ENCODE data around the gene RBM4B. TPM values are rescaled to one million over a fixed set of nuclear protein-coding genes. Genes with fewer than 3 reads are reported as not detected.
A peak's percentile ranks its signal among the peaks of the same experiment; 100 is the strongest.

The RBM4B gene
- total and polyA plus RNA-seq, 4 donors: 7.1 to 13.8 (median 10.6) TPM

DNA sequence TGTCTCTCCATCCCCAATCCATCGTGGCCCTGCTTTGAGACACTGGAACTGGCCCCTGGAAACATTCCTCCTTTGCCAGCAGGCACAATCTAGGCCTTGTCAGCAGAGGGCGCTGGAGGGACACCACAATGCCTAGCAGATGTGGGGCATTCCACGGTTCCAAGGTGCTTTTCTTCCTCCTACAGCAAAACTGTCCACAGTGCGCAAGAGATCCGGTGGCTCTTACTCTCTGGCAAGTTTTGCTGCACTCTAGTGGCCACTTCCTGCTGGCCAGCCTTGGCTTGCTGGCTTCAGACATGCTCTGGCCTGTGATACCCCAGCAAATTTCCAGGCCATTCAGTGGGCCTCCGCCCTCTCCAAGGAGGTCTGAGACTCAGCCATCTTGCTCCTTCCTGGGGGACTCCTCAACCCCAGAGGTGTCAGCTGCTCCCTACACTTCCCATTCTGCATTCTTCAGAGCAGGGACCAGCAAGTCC lies 17.1 kb upstream of the RBM4B start:
- no peak overlapping the region for H3K4me3 ChIP-seq (ENCODE audit: low read depth in 1 of 3, low read length in 3 of 3)
- H3K4me1 ChIP-seq (ENCODE audit: control insufficient read depth in 4 of 4, insufficient read depth in 4 of 4, low read length in 3 of 4): no peaks in the 10 kb centered on the region
- H3K27ac ChIP-seq (ENCODE audit: low read depth in 1 of 2, low read length in 2 of 2): no peak overlapping the region
- H3K9me3 ChIP-seq (ENCODE audit: control insufficient read depth in 4 of 4, low read length in 3 of 4): no peaks in the 10 kb centered on the region
- peaks cover 17 to 77% (median 50%) of the 10 kb centered on the region in 4 donors for H3K36me3 ChIP-seq (ENCODE audit: control insufficient read depth in 4 of 4, insufficient read depth in 3 of 4, low read depth in 1 of 4, low read length in 3 of 4)
- WGBS: 20% methylated on average over 6 of the region's 6 CpGs
- TF ChIP-seq RAD21 (IDR thresholded peaks at IDR 0.05) (peak; percentile 98 to 99), GABPA (IDR thresholded peaks at IDR 0.05 in 1 of 2, conservative IDR thresholded peaks at IDR 0.05 in 1 of 2) (peak in 1 of 2 donors; percentile 33), NR2F2 (IDR thresholded peaks at IDR 0.05) (peak; percentile 71), RXRA (IDR thresholded peaks at IDR 0.05) (peak in 1 of 2 donors; percentile 79), JUND (IDR thresholded peaks at IDR 0.05) (peak in 1 of 2 donors; percentile 66), CTCF (IDR thresholded peaks at IDR 0.05; ENCODE audit: low read depth, low read length, missing input control) (peak; percentile 95), HNF4G (IDR thresholded peaks at IDR 0.05) (peak; percentile 29), TAF1 (conservative IDR thresholded peaks at IDR 0.05) (no peak), HNF4A (conservative IDR thresholded peaks at IDR 0.05) (peak; percentile 66 to 80), SP1 (IDR thresholded peaks at IDR 0.05) (peak; percentile 51)
- TF ChIP-seq, protein P1, sequence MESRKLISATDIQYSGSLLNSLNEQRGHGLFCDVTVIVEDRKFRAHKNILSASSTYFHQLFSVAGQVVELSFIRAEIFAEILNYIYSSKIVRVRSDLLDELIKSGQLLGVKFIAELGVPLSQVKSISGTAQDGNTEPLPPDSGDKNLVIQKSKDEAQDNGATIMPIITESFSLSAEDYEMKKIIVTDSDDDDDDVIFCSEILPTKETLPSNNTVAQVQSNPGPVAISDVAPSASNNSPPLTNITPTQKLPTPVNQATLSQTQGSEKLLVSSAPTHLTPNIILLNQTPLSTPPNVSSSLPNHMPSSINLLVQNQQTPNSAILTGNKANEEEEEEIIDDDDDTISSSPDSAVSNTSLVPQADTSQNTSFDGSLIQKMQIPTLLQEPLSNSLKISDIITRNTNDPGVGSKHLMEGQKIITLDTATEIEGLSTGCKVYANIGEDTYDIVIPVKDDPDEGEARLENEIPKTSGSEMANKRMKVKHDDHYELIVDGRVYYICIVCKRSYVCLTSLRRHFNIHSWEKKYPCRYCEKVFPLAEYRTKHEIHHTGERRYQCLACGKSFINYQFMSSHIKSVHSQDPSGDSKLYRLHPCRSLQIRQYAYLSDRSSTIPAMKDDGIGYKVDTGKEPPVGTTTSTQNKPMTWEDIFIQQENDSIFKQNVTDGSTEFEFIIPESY (IDR thresholded peaks at IDR 0.05): no peak
- no peaks in the 10 kb centered on the region for H3K27me3 ChIP-seq (ENCODE audit: control insufficient read depth in 4 of 4, insufficient read depth in 4 of 4, low read length in 3 of 4)
- peak; percentile 87 for DNase-seq (ENCODE audit: low spot score)
- H3K9ac ChIP-seq (ENCODE audit: low read depth in 1 of 2, low read length in 2 of 2): no peak overlapping the region

DNA sequence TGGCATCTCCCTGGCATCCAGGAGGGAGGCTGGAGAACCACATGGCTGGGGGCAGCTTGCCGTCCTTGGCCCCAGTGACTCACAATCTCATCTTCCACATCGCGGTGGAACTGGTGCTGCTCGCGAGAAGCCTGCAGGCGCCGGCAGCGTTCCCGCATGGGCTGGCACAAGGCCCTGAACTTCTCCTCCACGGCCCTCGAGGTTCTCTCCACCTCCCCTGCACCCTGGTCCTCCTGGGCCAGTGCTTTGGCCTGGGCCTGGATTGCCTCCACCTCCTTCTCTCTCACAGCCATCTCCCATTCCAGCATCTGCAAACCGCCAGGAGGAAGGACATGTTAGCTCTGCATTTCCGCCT lies 16.3 kb upstream of the RBM4B start:
- no peaks in the 10 kb centered on the region for H3K27me3 ChIP-seq (ENCODE audit: control insufficient read depth in 4 of 4, insufficient read depth in 4 of 4, low read length in 3 of 4)
- 87% methylated on average over 13 of the region's 13 CpGs for WGBS
- H3K27ac ChIP-seq (ENCODE audit: low read depth in 1 of 2, low read length in 2 of 2): no peak overlapping the region
- no peaks in the 10 kb centered on the region for H3K4me1 ChIP-seq (ENCODE audit: control insufficient read depth in 4 of 4, insufficient read depth in 4 of 4, low read length in 3 of 4)
- H3K36me3 ChIP-seq (ENCODE audit: control insufficient read depth in 4 of 4, insufficient read depth in 3 of 4, low read depth in 1 of 4, low read length in 3 of 4): peaks cover 19 to 75% (median 46%) of the 10 kb centered on the region in 4 donors
- H3K9me3 ChIP-seq (ENCODE audit: control insufficient read depth in 4 of 4, low read length in 3 of 4): no peaks in the 10 kb centered on the region
- DNase-seq (ENCODE audit: low spot score): no peak
- H3K4me3 ChIP-seq (ENCODE audit: low read depth in 1 of 3, low read length in 3 of 3): no peak overlapping the region
- no peak overlapping the region for H3K9ac ChIP-seq (ENCODE audit: low read depth in 1 of 2, low read length in 2 of 2)
- TF ChIP-seq, protein P2, sequence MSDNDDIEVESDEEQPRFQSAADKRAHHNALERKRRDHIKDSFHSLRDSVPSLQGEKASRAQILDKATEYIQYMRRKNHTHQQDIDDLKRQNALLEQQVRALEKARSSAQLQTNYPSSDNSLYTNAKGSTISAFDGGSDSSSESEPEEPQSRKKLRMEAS (IDR thresholded peaks at IDR 0.05): no peak

DNA sequence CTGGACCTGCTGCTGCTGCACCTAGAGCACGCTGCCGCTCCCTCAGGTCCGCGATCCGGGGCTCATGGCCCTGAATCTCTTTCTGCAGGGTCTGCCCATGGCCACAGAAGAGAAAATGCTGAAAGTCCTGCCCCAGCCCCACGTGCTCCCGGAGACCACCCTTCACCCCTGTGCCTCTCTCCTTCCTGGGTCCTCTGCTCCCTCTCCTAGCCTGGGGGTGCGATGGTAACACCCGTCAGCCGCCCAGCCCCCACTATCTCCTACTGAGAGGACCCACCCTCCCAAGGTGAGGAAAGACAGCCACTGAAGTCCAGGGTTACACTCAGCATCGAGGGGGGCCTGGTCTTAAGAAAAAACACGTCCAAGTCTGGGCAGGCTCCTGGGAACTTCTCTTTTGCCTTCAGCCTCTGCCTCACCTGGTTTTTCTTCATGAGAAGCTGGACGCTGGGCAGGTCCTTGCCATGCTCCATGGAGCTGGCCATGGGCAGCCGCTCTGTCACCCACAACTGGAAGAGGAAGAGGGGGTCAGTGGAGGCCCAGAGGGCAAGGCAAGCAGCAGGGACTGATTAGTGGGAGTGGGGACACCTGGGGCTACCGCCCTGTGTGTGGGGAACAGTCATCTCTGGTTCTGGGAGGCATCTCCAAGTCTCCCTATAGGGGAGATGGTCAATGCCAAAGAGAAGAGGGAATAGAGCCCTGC lies 15.8 kb upstream of the RBM4B start:
- WGBS: 94% methylated on average over 15 of the region's 15 CpGs
- Histone ChIP-seq H3K9ac (ENCODE audit: low read depth in 1 of 2, low read length in 2 of 2) (no peak overlapping the region), H3K27me3 (ENCODE audit: control insufficient read depth in 4 of 4, insufficient read depth in 4 of 4, low read length in 3 of 4) (no peaks in the 10 kb centered on the region), H3K9me3 (ENCODE audit: control insufficient read depth in 4 of 4, low read length in 3 of 4) (no peaks in the 10 kb centered on the region), H3K36me3 (ENCODE audit: control insufficient read depth in 4 of 4, insufficient read depth in 3 of 4, low read depth in 1 of 4, low read length in 3 of 4) (peaks cover 19 to 75% (median 43%) of the 10 kb centered on the region in 4 donors), H3K4me1 (ENCODE audit: control insufficient read depth in 4 of 4, insufficient read depth in 4 of 4, low read length in 3 of 4) (no peaks in the 10 kb centered on the region), H3K4me3 (ENCODE audit: low read depth in 1 of 3, low read length in 3 of 3) (no peak overlapping the region), H3K27ac (ENCODE audit: low read depth in 1 of 2, low read length in 2 of 2) (no peak overlapping the region)
- no peak for DNase-seq (ENCODE audit: low spot score)
- TF ChIP-seq EGR1 (IDR thresholded peaks at IDR 0.05; ENCODE audit: low read depth in 2 of 2): no peak
- no peak for TF ChIP-seq JUND (IDR thresholded peaks at IDR 0.05)
- no peak for TF ChIP-seq HNF4A (conservative IDR thresholded peaks at IDR 0.05)
- TF ChIP-seq YY1 (IDR thresholded peaks at IDR 0.05): no peak
- TF ChIP-seq GABPA (IDR thresholded peaks at IDR 0.05 in 1 of 2, conservative IDR thresholded peaks at IDR 0.05 in 1 of 2): no peak
- no peak for TF ChIP-seq FOXA2 (IDR thresholded peaks at IDR 0.05)
- no peak for TF ChIP-seq CTCF (IDR thresholded peaks at IDR 0.05; ENCODE audit: low read depth, low read length, missing input control)
- TF ChIP-seq, protein P1 (IDR thresholded peaks at IDR 0.05): no peak
- TF ChIP-seq ATF3 (IDR thresholded peaks at IDR 0.05): no peak
- TF ChIP-seq RXRA (IDR thresholded peaks at IDR 0.05): no peak
- no peak for TF ChIP-seq NR2F2 (IDR thresholded peaks at IDR 0.05)
- TF ChIP-seq FOXA1 (IDR thresholded peaks at IDR 0.05): no peak

All from liver (tissue), 9 donors.